ENCODE results near the gene KCNN4.

DNA sequence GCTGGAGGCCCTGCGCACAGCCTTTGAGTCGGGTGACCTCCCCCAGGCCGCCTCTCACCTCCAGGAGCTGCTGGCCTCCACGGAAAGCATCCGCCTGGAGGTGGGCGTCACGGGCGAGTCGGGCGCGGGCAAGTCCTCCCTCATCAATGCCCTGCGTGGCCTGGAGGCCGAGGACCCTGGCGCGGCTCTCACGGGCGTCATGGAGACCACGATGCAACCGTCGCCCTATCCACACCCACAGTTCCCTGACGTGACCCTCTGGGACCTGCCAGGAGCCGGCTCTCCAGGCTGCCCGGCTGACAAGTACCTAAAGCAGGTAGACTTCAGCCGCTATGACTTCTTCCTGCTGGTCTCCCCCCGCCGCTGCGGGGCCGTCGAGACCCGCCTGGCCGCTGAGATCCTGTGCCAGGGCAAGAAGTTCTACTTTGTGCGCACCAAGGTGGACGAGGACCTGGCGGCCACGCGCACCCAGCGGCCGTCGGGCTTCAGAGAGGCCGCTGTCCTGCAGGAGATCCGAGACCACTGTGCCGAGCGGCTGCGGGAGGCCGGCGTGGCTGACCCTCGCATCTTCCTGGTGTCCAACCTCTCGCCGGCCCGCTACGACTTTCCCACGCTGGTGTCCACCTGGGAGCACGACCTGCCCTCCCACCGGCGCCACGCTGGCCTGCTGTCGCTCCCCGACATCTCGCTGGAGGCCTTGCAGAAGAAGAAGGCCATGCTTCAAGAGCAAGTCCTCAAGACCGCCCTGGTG is 62.0 kb downstream of the KCNN4 start:
- TF ChIP-seq CTCF (IDR thresholded peaks at IDR 0.05 in 4 of 5, conservative IDR thresholded peaks at IDR 0.05 in 1 of 5), result no peak
- TF ChIP-seq POLR2A (IDR thresholded peaks at IDR 0.05), result no peak

Measured in gastrocnemius medialis (tissue), 4 donors.